ENCODE measurements around the gene S100A7A. TPM values are rescaled to one million over a fixed set of nuclear protein-coding genes. Genes with fewer than 3 reads are reported as not detected.

Gene S100A7A
- total and polyA plus RNA-seq, 2 of the 4 experiments (the other 2 are of a cell fraction), result not detected

GRCh38 chr1:153420306-153420705, 4.0 kb downstream of the S100A7A start:
- DNase-seq, result no peak
- Histone ChIP-seq H3K27ac (ENCODE audit: insufficient read depth, low read length) (no peak overlapping the region), H4K91ac (ENCODE audit: insufficient read depth, low read depth, low read length) (no peak overlapping the region), H3K4ac (ENCODE audit: low read depth, low read length) (no peak overlapping the region), H4K20me1 (ENCODE audit: insufficient read depth, low read length) (no peaks in the 10 kb centered on the region), H2BK20ac (ENCODE audit: low read depth, low read length) (no peak overlapping the region), H3K4me3 (ENCODE audit: insufficient read depth, low read depth, low read length) (no peak overlapping the region), H2BK120ac (ENCODE audit: low read depth, low read length) (no peak overlapping the region), H2AFZ (replicated peaks; ENCODE audit: low read length, poor library complexity) (no peak overlapping the region), H4K8ac (ENCODE audit: low read depth in 2 of 2, low read length in 2 of 2) (no peak overlapping the region), H2BK5ac (ENCODE audit: low read depth, low read length, poor library complexity, severe bottlenecking) (no peak overlapping the region), H3K9ac (ENCODE audit: low read depth, low read length) (no peak overlapping the region), H3K36me3 (ENCODE audit: control insufficient read depth, insufficient read depth, low read length) (no peaks in the 10 kb centered on the region), H3K4me1 (ENCODE audit: control insufficient read depth, insufficient read depth, low read length) (no peaks in the 10 kb centered on the region), H3K4me2 (ENCODE audit: low read depth, low read length) (no peak overlapping the region), H3K9me1 (ENCODE audit: insufficient read depth, low read length) (no peaks in the 10 kb centered on the region), H2AK9ac (replicated peaks; ENCODE audit: low read depth, low read length, poor library complexity) (no peak overlapping the region), H2AK5ac (ENCODE audit: low read depth, low read length) (no peak overlapping the region), H3K79me1 (ENCODE audit: low read depth in 1 of 2, low read length in 2 of 2) (no peaks in the 10 kb centered on the region), H3K56ac (ENCODE audit: extremely low read depth, insufficient read depth, low read length) (no peak overlapping the region), H3K14ac (replicated peaks; ENCODE audit: low read depth, low read length) (no peak overlapping the region), H3K18ac (ENCODE audit: low read depth, low read length) (no peak overlapping the region), H3K9me3 (ENCODE audit: control insufficient read depth, insufficient read depth, low read length) (no peaks in the 10 kb centered on the region), H2BK15ac (ENCODE audit: low read depth, low read length) (no peak overlapping the region), H3K23ac (ENCODE audit: low read depth, low read length) (no peak overlapping the region), H3K27me3 (ENCODE audit: control insufficient read depth, insufficient read depth, low read length) (no peaks in the 10 kb centered on the region), H4K5ac (ENCODE audit: low read depth, low read length) (no peak overlapping the region)
- BruUV-seq (replicated peaks), result no TSS peak
- in situ Hi-C loops (cut with MboI; ENCODE audit: low sequenced_read_pairs), result no loop called here
- dilution Hi-C loops (cut with HindIII; ENCODE audit: low sequenced_read_pairs, unreplicated experiment), result no loop called here
- no peak for ATAC-seq (ENCODE audit: low read depth)
- 0% methylated on average over 1 of the region's 2 CpGs; no CpG with 5 or more reads in 1 of the 2 experiments for WGBS, 2 experiments (ENCODE audit: extremely low coverage in 2 of 2, insufficient read length in 1 of 2)
- intact Hi-C loops (cut with micrococcal nuclease), result no loop called here
- ChIA-PET CTCF (no interaction called here), POLR2A (ENCODE audit: unreplicated experiment) (no interaction called here)
- TF ChIP-seq NFE2L2 (IDR thresholded peaks at IDR 0.05; ENCODE audit: low read depth, low read length) (no peak), MXI1 (IDR thresholded peaks at IDR 0.05; ENCODE audit: borderline replicate concordance, low read depth, low read length) (no peak), SMC3 (IDR thresholded peaks at IDR 0.05; ENCODE audit: low read depth, low read length) (no peak), MAFK (IDR thresholded peaks at IDR 0.05; ENCODE audit: low read depth, low read length) (no peak), RCOR1 (IDR thresholded peaks at IDR 0.05; ENCODE audit: insufficient replicate concordance, low read length) (no peak), CHD1 (IDR thresholded peaks at IDR 0.05; ENCODE audit: low read depth, low read length) (no peak), BHLHE40 (IDR thresholded peaks at IDR 0.05; ENCODE audit: low read depth, low read length) (no peak), CTCF (conservative IDR thresholded peaks at IDR 0.05; ENCODE audit: low read depth, low read length) (no peak), ELK1 (IDR thresholded peaks at IDR 0.05; ENCODE audit: borderline replicate concordance, low read depth, low read length) (no peak), POLR2A (IDR thresholded peaks at IDR 0.05; ENCODE audit: low read depth, low read length) (no peak), USF2 (IDR thresholded peaks at IDR 0.05; ENCODE audit: low read depth, low read length) (no peak), RAD21 (IDR thresholded peaks at IDR 0.05; ENCODE audit: low read length) (no peak), FOS (IDR thresholded peaks at IDR 0.05; ENCODE audit: low read depth, low read length) (no peak)

Data from IMR-90 (cell line).